Measurements from ENCODE around the gene HIPK3.
"Not testable (repeated sequence)": the region's sequence is repeated elsewhere in the genome, so short reads cannot be mapped to it uniquely, and the experiment has no call there.

Gene HIPK3

GRCh38 chr11:33303541-33303940 is 46.4 kb downstream of the HIPK3 start:
- DNase-seq (ENCODE audit: low spot score): no peak

GRCh38 chr11:33306821-33307220 is 49.6 kb downstream of the HIPK3 start:
- not testable (repeated sequence) for DNase-seq (ENCODE audit: low spot score)

- no peak for DNase-seq (ENCODE audit: low spot score)
These were observed 50.8 kb downstream of the HIPK3 start for GRCh38 chr11:33307984-33308383.

GRCh38 chr11:33309118-33309517 is 51.9 kb downstream of the HIPK3 start:
- DNase-seq (ENCODE audit: low spot score): no peak

- no peak for DNase-seq (ENCODE audit: low spot score)
These were observed 53.7 kb downstream of the HIPK3 start for GRCh38 chr11:33310720-33311500.

DNA sequence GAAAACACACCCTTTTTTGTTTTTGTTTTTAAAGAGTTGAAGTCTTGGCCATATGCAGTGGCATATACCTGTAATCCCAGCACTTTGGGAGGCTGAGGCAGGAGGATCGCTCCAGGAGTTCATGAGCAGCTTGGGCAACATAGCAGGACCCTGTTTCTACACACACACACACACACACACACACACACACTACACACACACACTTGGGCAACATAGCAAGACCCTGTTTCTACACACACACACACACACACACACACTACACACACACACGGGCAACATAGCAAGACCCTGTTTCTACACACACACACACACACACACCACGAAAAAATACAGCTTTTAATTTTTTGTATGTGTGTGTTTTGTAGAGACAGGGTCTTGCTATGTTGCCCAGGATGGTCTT is 54.5 kb downstream of the HIPK3 start:
- no peak for DNase-seq (ENCODE audit: low spot score)

DNA sequence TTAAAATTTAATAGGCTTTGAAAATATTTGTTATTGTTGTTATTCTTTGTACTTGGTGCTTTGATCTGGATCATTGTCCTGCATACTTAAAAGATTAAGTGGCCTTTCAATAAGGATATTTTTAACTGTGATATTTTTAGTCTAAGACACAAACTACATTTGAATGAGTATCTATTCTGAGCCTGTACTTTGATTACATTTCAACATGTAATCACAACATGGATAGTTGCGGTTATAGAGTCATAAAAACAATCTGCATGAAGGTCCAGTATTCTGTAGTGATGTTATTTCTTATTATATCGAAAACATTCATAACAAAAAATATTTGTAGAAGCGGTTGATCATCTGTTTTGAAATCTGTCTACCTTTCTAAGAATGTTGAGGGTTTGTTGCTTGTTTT is 58.6 kb downstream of the HIPK3 start:
- no peak for DNase-seq (ENCODE audit: low spot score)

DNA sequence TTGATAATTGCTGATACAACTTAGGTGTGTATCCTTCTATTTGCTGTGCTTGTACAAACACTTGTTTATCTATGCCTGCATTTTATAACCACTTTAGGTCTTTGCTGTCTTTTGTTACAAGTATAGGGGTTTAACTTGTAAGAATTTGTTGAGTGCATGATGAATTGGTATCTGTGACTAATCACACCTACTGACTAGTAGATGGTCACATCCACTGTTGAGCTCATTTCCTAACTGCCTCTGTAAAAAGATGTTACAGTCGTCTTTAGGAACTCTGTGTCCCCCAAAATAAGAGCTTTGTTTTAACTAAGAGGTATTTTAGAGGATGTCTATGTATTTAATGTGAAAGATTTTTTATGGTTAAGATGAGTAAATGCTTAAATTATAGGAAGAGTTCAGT is 60.5 kb downstream of the HIPK3 start:
- no peak for DNase-seq (ENCODE audit: low spot score)

GRCh38 chr11:33320016-33320813 is 63.0 kb downstream of the HIPK3 start:
- no peak for DNase-seq (ENCODE audit: low spot score)

- no peak for DNase-seq (ENCODE audit: low spot score)
These were observed 63.7 kb downstream of the HIPK3 start for GRCh38 chr11:33320814-33321330.

DNA sequence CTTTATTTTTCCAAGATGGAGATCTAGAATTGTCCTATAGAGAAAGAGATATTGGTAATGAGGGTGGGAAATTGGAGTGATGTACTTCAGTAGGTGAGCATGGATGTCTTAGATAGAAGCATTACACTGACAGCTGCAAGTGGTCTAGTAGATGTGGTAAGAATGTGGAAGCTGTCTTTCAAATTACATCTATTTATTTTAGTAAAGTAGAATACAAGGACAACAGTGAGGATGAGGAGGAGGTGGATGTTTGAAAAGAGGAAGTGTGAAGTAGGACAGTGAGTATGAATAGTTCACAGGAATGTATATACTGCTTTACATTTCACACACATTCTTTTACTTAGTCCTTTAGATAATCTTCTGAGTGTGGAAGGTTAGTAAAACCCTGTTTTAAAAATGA is 64.2 kb downstream of the HIPK3 start:
- no peak for DNase-seq (ENCODE audit: low spot score)

- no peak for DNase-seq (ENCODE audit: low spot score)
These were observed 66.2 kb downstream of the HIPK3 start for GRCh38 chr11:33323421-33323820.

GRCh38 chr11:33324302-33324985 is 67.3 kb downstream of the HIPK3 start:
- no peak for DNase-seq (ENCODE audit: low spot score)

- DNase-seq (ENCODE audit: low spot score): no peak
These were observed 68.3 kb downstream of the HIPK3 start for GRCh38 chr11:33325451-33325850.

- DNase-seq (ENCODE audit: low spot score): peak; percentile 44
These were observed 72.6 kb downstream of the HIPK3 start for GRCh38 chr11:33329705-33330329.

GRCh38 chr11:33333816-33334215 is 76.6 kb downstream of the HIPK3 start:
- no peak for DNase-seq (ENCODE audit: low spot score)

GRCh38 chr11:33334627-33335026 is 77.4 kb downstream of the HIPK3 start:
- no peak for DNase-seq (ENCODE audit: low spot score)

DNA sequence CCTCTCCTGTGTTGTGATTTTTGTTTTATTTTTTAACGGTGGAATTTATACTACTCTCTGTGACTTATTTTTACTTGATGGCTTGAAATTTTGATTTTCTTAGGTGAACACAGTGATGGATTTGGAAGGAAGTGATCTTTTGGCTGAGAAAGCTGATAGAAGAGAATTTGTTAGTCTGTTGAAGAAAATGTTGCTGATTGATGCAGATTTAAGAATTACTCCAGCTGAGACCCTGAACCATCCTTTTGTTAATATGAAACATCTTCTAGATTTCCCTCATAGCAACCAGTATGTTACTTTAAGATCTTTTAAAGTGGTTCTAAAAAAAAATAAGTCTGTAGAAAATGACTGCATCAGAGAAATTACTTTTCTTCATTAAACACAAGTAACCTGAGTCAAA is 82.1 kb downstream of the HIPK3 start:
- no peak for DNase-seq (ENCODE audit: low spot score)

GRCh38 chr11:33344611-33345010 is 87.4 kb downstream of the HIPK3 start:
- DNase-seq (ENCODE audit: low spot score): no peak

DNA sequence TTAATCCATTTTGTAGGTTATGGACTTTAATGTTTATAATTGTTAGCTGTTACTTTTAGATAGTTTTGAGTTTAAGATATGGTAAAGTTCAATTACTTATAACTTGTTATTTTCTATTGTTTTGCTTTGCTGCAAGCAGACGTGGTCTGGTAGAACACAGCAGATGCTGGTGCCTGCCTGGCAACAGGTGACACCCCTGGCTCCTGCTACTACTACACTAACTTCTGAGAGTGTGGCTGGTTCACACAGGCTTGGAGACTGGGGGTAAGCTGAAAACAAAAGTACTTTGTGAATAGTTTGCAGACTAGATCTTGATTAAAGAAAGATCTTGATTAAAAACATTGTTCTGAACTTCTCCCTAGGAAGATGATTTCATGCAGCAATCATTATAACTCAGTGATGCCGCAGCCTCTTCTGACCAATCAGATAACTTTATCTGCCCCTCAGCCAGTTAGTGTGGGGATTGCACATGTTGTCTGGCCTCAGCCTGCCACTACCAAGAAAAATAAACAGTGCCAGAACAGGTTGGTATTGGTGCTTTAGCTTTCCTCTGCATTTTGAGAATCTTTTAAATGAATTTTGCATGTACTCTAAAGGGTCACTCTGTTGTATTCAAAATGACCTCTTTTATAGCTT is 90.4 kb downstream of the HIPK3 start:
- no peak for DNase-seq (ENCODE audit: low spot score)

DNA sequence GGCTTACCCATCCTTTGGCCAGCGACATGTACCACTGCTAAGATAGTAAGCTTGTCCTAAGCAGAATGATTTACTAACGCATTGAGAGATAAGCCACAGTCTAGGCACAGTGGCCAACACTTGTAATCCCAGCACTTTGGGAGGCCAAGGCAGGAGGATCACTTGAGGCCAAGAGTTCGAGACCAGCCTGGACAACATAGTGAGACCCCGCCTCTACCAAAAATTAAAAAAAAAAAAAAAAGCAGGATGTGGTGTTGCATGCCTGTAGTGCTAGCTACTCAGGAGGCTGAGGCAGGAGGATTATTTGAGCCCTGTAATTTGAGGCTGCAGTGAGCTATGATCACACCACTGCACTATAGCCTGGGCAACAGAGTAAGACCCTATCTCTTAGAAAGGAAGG is 93.1 kb downstream of the HIPK3 start:
- no peak for DNase-seq (ENCODE audit: low spot score)
